Upper lobe of right lung (tissue), 1 donor: ENCODE measurements around the gene TRPM2. TPM values are rescaled to one million over a fixed set of nuclear protein-coding genes. Genes with fewer than 3 reads are reported as not detected.
A peak's percentile ranks its signal among the peaks of the same experiment; 100 is the strongest.

ENCODE experiments used
- ATAC-seq: fragments of 200-7000 bp; cut with Tn5 transposase; one replicate; pipeline ENCODE4 v1.9.1; 2020; ENCODE audit warnings: mild to moderate bottlenecking, moderate library complexity
- DNase-seq: peaks from one replicate; pipeline ENCODE4 v3.0.0-alpha.2; 2020
- H3K27ac ChIP-seq: fragments of 200-600 bp; one replicate; pipeline ENCODE4 v1.8.0; 2022
- H3K27me3 ChIP-seq: fragments of 200-600 bp; one replicate; pipeline ENCODE4 v1.8.0; 2022; ENCODE audit warnings: mild to moderate bottlenecking
- H3K36me3 ChIP-seq: fragments of 200-600 bp; one replicate; pipeline ENCODE4 v1.8.0; 2022
- H3K4me1 ChIP-seq: fragments of 200-600 bp; one replicate; pipeline ENCODE4 v1.8.0; 2022
- H3K4me3 ChIP-seq: fragments of 200-600 bp; one replicate; pipeline ENCODE4 v1.8.0; 2022; ENCODE audit warnings: mild to moderate bottlenecking
- H3K9me3 ChIP-seq: fragments of 200-600 bp; one replicate; pipeline ENCODE4 v1.8.0; 2022
- intact Hi-C: fragments of 100-400 bp; cut with DNase I; formaldehyde crosslinking; loops from one replicate; pipeline ENCODE4 v1.11.0; 2022
- total RNA-seq: library from RNA; stranded (reverse); fragmentation: NEBNext Ultra II Directional; extraction: Animal tissue kit (Norgen Biotek cat#: 25700); gene quantifications from one replicate; pipeline ENCODE4 v1.2.1, GENCODE V29; 2021
- TF ChIP-seq, protein P1 (sequence below): fragments of 200-600 bp; IDR thresholded peaks from one replicate; pipeline ENCODE4 v1.8.0; 2022; ENCODE audit warnings: antibody characterized with exemption
- donor health status: DM: no; HTN: yes; CAD: no; lungs with severe emphysema.

TRPM2 gene
- total RNA-seq, 1 donor from 2014 or later, result 10.0 TPM

DNA sequence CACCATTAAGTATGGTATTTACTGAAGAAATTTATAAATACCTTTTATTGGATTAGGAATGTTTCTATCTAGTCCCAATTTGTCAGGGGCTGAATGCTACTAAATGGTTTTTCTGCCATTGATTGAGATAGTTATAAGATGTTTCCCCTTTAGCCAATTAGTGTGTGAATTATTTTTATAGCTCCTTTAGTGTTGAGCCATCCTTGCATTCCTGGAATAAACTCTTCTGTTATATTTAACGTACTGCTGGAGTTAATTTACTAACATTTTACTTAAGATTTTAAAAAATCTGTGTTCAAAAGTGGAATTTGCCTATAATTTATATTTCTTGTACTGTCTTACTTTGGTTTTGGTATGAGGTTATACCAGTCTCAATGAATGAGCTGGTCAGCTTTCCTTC, 76.5 kb downstream of the TRPM2 start:
- intact Hi-C loops, result loop anchor here (5.0 kb wide), 1 partner anchor 212 kb away; no protein-coding TSS in a partner anchor
- Histone ChIP-seq H3K36me3 (no peaks in the 10 kb centered on the region), H3K4me3 (no peak overlapping the region), H3K27me3 (no peaks in the 10 kb centered on the region), H3K4me1 (no peaks in the 10 kb centered on the region), H3K9me3 (peaks cover 9% of the 10 kb centered on the region), H3K27ac (no peak overlapping the region)
- DNase-seq (no peak), ATAC-seq (no peak)
- TF ChIP-seq, protein P1, sequence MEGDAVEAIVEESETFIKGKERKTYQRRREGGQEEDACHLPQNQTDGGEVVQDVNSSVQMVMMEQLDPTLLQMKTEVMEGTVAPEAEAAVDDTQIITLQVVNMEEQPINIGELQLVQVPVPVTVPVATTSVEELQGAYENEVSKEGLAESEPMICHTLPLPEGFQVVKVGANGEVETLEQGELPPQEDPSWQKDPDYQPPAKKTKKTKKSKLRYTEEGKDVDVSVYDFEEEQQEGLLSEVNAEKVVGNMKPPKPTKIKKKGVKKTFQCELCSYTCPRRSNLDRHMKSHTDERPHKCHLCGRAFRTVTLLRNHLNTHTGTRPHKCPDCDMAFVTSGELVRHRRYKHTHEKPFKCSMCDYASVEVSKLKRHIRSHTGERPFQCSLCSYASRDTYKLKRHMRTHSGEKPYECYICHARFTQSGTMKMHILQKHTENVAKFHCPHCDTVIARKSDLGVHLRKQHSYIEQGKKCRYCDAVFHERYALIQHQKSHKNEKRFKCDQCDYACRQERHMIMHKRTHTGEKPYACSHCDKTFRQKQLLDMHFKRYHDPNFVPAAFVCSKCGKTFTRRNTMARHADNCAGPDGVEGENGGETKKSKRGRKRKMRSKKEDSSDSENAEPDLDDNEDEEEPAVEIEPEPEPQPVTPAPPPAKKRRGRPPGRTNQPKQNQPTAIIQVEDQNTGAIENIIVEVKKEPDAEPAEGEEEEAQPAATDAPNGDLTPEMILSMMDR, result no peak

DNA sequence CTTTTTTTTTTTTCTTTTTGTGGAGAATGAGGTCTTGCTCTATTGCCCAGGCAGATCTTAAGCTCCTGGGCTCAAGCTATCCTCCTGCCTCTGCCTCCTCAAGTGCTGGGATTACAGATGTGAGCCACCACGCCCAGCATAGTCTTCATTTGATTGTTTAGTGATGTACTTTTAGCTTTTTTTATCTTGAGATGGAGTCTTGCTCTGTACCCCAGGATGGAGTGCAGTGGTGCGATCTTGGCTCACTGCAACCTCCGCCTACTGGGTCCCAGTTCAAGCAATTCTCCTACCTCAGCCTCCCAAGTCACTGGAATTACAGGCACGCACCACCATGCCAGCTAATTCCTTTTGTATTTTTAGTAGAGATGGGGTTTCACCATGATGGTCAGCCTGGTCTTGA, 77.9 kb downstream of the TRPM2 start:
- Histone ChIP-seq H3K4me3 (no peak overlapping the region), H3K36me3 (no peaks in the 10 kb centered on the region), H3K9me3 (peaks cover 9% of the 10 kb centered on the region), H3K4me1 (no peaks in the 10 kb centered on the region), H3K27ac (no peak overlapping the region), H3K27me3 (no peaks in the 10 kb centered on the region)
- TF ChIP-seq, protein P1, result no peak
- intact Hi-C loops, result no loop called here
- ATAC-seq (no peak), DNase-seq (no peak)

DNA sequence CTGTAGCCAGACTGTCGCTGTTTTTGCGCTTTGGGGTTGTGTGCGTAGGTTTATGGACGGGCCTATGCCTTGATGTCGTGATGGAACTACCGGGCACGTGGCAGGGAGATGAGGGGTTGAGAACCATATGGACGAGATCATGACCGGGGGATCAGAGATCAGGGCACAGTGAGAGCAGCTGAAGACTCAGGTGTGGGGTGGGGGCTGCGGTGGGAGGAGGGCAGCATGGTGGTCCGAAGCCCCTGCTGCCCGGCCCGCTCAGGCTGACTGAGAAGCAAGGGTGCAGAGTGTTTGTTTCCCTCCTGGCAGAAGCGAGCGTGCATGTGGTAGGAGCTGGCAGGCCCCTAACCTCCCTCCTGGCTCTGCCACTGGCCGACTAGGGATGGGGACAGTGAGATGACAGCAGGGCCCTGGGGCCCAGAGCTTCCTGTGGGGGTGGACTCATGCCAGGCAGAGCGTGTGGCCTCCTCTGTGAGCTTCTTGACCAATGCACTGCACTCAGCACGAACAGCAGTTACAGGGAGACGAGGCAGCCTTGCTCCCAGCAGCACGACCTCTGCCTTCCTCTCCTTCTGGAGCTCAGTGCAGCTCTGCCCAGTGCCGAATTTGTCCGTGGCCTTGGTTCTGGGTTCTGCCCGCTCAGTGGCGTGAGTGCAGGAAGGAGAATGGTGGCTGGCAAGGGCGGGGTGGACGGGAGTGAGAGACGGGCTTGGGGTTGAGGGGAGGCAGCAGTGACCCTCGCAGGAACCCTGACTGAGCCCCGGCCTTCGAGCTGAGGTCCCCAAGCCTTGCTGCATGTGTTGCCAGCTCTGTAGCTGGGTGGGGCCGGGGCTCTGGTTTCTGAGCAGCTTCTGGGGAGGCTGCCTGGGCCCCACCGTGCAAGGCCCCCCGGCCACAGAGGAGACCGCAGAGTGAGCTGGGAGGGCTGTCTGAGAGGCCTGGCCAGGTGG, 79.7 kb downstream of the TRPM2 start:
- no peak overlapping the region for H3K27ac ChIP-seq
- peaks cover 9% of the 10 kb centered on the region for H3K9me3 ChIP-seq
- H3K4me3 ChIP-seq, result no peak overlapping the region
- intact Hi-C loops, result no loop called here
- TF ChIP-seq, protein P1, result no peak
- no peaks in the 10 kb centered on the region for H3K27me3 ChIP-seq
- peak; percentile 58 for DNase-seq
- no peaks in the 10 kb centered on the region for H3K4me1 ChIP-seq
- H3K36me3 ChIP-seq, result no peaks in the 10 kb centered on the region
- ATAC-seq, result no peak

DNA sequence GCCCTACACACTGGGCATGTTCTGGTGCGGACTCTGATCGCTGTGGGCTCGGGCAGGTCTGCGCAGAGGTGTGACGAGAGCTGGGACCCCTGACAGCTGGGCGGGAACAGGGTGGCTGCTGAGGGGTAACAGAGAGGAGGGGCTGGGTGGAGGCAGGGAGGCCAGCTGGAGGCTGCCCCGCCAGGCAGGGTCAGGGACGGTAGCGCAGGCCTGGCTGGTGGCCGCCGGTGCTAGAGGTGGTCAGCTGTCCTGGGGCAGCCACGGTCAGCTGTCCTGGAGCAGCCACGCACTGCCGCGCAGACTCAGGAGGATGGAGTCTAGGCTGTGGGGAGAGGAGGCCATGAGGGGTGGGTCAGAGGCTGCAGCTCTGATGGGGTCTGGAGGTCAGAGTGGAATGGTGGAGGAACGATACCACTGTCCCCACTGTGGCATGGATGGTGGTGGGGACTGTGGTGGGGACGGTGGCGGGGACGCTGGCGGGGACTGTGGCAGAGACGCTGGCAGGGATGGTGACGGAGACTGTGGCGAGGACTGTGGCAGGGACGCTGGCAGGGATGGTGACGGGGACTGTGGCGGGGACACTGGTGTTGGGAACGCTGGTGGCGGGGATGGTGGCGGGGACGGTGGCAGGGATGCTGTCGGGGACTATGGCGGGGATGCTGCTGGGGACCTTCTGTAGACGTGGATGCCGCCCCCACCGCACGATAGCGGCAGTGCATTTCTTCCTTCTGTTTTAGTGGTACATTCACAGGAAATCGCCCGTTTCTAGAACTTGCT, 80.6 kb downstream of the TRPM2 start:
- intact Hi-C loops, result no loop called here
- H3K27me3 ChIP-seq, result no peaks in the 10 kb centered on the region
- no peak overlapping the region for H3K4me3 ChIP-seq
- DNase-seq (peak; percentile 55), ATAC-seq (no peak)
- H3K27ac ChIP-seq, result no peak overlapping the region
- no peaks in the 10 kb centered on the region for H3K36me3 ChIP-seq
- H3K9me3 ChIP-seq, result peaks cover 9% of the 10 kb centered on the region
- no peaks in the 10 kb centered on the region for H3K4me1 ChIP-seq
- TF ChIP-seq, protein P1, result no peak

DNA sequence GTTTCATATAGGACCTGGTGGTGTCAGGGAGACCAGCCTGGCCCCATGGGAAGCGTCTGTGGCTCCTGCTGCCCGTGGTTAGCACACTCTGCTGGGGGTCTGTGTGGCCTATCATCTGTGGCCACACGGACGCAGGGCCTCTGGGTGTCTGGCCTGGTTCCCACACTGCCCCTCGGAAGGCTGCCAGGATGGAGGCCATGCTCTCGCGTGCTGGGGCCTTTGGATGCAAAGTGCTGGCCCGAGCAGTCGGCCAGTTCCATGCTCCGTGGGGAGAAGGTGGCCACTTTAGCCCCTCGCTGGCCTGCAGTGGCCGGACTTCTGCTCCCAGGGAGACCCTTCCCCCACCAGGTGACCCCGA, 81.1 kb downstream of the TRPM2 start:
- ATAC-seq, result no peak
- no peaks in the 10 kb centered on the region for H3K36me3 ChIP-seq
- TF ChIP-seq, protein P1, result no peak
- intact Hi-C loops, result no loop called here
- no peaks in the 10 kb centered on the region for H3K4me1 ChIP-seq
- no peak overlapping the region for H3K27ac ChIP-seq
- no peaks in the 10 kb centered on the region for H3K27me3 ChIP-seq
- H3K9me3 ChIP-seq, result peaks cover 6% of the 10 kb centered on the region
- no peak overlapping the region for H3K4me3 ChIP-seq
- DNase-seq, result no peak
